Right renal cortex interstitium (tissue), 3 donors: Measurements from ENCODE around the gene RNASE8. TPM values are rescaled to one million over a fixed set of nuclear protein-coding genes. Genes with fewer than 3 reads are reported as not detected.
"Not testable (repeated sequence)": the region's sequence is repeated elsewhere in the genome, so short reads cannot be mapped to it uniquely, and the experiment has no call there.

Source experiments
- DNase-seq, 3 donors: peaks; one replicate each; pipeline ENCODE4 v3.0.0-alpha.2; 2013; ENCODE audit warnings: low read depth in 3 of 3, low spot score in 2 of 3
- polyA plus RNA-seq, 3 donors: library from polyadenylated mRNA; unstranded; fragments of 120-200 nt; gene quantifications; one replicate each; pipeline ENCODE4 v1.2.1, GENCODE V29; 2013; ENCODE audit not compliant: insufficient read length in 3 of 3

The RNASE8 gene
- polyA plus RNA-seq, 3 donors: not detected

DNA sequence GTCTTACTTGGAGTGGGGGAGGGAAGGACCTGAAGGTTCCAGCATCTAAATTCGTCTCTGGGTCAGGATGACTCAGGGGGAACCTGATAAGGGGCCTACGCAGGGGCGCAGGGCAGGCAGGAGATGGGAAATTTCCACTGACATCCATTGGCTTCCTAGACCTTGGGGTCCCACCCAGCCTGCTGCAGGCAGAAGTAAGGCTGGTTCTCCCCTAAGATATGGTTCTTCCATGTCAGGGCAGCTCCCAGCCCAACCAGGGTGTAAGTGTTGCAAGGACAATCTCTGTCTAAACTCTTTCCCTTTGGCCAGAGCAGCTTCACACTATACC lies 30.7 kb upstream of the RNASE8 start:
- no peak for DNase-seq

DNA sequence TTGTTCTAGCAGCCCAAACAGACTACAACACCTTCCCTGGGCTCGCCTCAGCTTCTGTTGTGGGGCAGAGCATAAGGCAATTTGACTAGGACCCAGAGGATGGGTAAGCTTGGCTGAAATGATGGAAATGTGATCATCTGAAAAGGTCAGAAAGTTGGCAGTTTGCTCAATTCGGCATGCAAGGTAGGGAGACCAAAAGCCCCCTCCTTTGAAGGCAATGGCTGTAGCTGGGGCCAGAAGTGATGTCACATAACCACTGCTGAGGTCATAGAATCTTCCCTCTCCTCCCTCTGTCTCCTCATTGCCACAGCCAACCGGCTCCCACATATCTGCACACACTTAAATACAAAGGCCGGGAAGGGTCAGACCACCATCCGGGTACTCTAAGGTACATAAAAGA lies 27.7 kb upstream of the RNASE8 start, which contains the start of gene TPPP2:
Gene TPPP2 (plus strand): TSS at position 301 of the 400 bp plus-strand sequence. CDS start 365 bp downstream, outside the sequence.
- DNase-seq: no peak

DNA sequence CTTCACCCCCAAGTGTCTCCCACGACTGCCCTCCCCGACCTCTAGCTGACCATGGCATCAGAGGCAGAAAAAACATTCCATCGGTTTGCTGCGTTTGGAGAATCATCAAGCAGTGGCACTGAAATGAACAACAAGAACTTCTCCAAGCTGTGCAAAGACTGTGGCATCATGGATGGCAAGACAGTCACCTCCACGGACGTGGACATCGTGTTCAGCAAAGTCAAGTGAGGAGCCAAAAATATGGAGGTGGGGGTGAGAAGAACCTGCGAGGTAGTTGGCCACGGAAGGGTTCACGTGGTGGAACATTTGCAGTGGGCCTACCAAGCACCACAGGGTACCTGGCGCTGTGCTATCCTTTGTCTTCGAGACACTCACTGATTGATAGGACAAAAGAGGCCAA lies 27.1 kb upstream of the RNASE8 start:
- DNase-seq: no peak

DNA sequence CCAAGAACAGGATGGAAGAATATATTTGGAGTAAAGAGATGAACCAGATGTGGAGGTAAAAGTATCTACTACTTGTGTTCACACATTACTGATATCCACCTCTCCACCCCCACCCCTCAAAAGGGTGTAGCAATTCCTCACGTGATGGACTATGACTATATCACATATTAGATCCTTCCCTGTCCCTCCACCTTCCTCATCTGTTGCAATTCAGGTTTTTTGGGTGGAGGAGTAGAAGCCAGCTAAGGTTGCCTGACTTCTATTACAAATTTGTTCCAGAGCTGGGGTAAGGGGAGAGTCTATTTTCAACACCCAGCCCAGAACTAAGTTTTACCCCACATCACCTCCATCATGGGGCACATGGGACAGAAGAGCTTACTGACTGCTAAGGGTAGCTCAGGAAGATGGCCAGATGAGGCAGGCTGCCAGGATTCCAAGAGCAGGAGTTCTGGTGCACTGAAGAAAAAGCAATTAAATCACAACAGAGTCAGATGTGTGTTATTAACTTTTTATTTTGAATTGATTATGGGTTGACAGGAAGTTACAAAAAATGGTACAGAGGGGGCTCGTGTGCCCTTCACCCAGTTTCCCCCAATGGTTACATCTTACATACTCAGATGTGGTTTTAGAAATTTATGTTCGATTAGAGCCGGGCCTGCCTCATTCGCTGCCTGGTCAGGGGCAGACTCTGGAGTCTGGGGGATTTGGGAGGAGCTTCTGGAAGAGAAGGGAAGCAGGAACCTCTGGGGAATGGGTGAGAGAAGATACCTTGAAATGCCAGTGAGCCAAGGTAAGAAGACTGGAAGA lies 25.1 kb upstream of the RNASE8 start:
- DNase-seq: no peak

DNA sequence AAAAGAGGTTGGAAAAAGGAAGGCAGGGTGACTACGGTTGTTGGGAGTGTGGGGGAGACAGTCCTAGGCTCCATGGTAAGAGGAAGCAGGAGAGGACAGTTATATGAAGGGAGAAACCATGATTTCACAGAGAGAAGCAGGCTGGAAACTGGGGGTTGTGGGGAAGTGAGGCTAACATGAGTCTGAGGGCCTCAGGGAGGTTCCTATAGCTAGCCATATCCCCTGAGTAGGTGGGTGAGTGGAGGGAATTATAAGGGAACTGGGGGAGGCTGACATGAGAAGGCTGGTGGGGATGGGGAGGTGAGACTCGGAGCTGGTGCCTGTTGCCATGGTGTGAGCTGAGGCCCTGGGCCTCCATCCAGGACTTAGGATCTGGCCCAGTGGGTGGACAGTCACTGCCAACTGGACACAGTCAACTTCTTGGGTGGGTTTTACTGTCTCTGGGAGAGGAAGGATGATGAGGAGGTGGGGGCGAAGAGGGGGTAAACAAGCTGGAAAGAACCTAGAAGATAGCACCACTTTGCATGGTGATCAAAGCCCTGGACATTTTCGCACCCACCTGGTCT lies 24.4 kb upstream of the RNASE8 start:
- no peak for DNase-seq

DNA sequence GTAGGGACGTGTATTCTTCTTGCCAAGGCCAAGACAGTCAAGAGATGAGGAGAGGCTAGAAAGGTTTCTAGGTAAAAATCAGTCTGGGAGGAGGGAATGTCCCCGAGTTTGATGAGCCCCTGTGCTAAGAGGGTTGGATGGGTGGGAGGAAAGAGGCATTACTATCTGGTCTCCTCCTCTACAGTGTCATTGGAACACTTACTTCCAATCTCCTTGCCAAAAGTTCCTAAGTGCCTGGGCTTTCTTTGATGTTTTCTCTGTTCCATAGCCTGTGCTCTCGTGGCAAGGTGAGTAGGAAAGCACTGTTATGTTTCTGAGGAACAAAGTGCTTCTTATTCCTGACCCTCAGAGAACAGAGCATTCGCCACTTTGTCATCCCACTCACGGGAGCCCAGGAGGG lies 22.9 kb upstream of the RNASE8 start, which contains the start of gene RNASE13:
Gene RNASE13 (minus strand): TSS at position 101 of the 400 bp plus-strand sequence. CDS start 519 bp downstream, outside the sequence.
- no peak for DNase-seq

DNA sequence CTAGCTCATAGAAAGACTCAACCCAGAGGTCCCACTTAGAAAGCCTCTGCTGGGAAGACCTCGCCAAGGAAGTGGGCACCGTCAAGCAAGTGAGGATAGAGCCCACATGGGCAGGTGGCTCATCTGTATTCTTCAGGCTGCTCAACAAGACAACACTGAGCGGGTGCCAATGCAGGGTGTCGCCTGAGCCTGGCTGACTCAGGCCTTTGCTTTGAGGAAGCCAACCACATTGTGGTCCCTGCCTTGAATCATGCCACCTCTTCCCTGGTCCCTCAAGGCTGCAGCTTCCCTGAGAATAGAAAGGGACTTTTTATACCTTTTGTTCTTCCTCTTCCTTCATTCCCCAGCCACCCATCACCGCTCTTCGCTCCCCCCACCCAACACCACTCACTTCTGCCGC lies 20.9 kb upstream of the RNASE8 start:
- DNase-seq: no peak

DNA sequence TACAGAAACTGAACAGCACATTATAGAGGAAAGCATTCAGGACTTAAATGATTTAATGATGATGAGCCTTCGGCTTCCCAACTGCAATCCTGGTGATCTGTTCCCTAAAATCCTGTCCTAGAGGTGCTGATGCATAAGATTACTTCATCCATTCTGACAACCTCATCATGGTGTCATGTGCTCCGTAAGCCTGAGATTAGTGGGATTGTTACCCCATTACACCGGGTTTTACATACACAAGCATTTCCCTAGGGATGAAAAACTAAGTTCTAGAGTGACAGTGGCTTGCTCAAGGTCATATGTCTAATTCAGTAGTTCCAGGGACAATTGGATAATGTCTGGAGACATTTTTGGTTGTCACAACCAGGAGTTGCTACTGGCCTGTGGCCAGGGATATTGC lies 20.5 kb upstream of the RNASE8 start:
- DNase-seq: no peak

DNA sequence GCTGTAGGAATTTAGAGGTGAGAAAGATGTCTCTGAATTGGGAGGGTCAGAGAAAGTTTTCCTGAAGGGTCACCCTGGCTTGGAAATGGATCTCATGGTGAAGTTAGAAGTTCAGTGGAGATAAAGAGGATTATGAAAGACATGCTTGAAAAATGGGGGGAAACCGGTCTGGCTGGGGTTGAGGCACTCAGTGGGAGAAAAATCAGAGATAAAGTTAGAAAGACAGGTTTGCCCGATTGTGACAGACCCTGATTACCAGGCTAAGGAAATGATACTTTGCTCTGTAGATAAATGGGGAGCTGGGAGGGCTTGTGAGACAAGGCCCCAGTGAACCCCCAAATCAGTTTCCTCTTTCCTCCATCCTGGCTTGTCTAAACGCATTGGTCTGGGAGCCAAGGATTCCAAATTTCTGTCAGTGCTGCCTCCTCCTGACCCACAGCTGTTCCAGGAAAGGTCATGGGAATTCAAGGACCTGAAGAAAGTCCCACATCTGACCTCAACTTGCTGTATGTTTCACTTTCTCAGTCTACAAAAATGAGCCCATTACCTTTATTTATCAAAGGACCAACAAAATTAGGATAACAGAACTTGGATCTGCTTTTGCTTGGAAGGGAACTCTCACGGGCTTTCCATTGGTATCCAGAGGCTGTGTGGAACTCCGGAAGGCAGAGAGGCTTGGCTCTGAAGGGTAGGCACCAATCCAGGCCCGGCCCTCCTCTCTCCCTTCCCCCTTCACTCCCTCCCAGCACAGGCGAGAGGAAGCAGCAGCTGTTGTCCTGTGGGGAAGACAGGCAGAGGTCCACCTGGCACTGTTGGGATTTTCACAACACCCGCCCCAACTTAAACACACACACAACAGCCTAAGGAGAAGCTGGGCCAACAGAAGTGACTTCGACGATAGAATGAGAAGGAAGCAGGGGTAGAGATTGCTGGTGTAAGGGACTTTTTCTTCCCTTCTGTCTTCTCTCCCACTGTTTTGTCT lies 18.9 kb upstream of the RNASE8 start:
- no peak for DNase-seq

DNA sequence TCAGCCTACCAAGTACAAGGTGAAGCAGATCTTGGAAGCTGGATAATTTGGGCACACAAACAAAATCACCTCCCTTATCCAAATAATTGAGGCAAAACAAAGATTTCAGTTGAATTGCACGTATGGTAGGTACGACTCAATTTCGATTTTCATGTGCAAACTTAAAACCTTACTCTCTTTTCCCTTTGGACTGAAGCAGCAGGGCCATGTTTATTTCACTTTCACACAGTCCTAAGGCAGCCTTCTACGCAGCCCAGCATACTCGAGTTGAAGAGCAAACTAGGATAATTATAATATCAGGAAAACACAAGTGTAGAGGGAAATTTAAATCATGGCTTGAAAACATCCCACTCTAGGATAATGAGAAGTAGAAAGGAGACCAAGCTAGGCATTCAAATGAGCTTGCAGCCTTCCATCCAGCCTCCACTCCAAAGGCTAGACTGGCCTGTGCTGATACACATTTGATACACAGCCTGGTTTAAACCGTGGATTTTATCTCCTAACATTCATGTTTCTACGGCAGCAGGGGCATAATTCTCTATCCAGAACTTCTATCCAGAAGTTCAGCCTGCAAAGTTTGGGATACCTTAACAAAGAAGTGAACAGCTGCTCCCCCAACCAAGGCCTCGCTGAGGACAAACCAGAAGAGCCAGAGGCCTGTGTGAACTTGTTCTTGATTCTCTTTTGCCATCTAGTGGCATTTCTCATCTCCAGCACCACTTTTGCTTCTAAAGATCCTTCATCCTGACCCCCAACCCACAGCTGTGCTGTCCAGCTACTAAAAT lies 17.8 kb upstream of the RNASE8 start:
- DNase-seq: no peak

DNA sequence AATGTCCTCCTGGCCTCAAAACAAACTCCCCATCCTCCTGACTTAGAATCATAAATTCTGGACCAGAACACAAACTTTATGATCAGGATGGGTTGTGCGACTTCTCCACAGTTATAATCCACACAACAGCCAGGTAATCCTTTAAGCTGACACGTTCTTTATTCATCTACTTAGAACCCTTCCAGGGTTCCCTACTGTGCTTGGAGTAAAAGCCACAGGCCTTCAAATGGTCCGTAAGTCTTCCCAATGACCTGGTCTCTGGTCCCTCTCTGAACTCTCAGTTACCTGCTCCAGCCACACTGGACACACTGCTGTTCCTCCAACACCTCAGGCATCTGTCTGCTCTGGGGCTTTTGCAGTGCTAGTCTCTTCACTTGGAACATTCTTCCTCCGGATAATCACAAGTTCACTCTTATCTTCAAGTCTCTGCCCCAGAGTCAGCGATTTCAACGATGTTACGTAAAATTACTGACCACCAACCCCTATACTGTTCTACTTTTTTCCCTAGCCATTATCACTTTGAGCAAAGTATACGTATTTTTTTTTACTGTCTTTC lies 17.2 kb upstream of the RNASE8 start:
- no peak for DNase-seq

DNA sequence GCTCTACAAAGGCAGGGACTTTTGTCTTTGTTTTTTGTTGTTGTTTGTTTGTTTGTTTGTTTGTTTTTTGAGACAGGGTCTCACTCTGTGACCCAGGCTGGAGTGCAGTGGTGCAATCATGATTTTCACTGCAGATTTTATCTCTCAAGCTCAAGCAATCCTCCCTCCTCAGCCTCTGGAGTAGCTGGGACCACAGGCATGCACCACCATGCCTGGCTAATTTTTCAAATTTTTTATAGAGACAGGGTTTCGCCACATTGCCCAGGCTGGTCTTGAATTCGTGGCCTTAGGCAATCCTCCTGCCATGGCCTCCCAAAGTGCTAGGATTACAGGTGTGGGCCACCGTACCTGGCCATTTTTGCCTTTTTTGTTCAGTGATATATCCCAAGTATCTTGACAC lies 16.7 kb upstream of the RNASE8 start:
- not testable (repeated sequence) for DNase-seq

DNA sequence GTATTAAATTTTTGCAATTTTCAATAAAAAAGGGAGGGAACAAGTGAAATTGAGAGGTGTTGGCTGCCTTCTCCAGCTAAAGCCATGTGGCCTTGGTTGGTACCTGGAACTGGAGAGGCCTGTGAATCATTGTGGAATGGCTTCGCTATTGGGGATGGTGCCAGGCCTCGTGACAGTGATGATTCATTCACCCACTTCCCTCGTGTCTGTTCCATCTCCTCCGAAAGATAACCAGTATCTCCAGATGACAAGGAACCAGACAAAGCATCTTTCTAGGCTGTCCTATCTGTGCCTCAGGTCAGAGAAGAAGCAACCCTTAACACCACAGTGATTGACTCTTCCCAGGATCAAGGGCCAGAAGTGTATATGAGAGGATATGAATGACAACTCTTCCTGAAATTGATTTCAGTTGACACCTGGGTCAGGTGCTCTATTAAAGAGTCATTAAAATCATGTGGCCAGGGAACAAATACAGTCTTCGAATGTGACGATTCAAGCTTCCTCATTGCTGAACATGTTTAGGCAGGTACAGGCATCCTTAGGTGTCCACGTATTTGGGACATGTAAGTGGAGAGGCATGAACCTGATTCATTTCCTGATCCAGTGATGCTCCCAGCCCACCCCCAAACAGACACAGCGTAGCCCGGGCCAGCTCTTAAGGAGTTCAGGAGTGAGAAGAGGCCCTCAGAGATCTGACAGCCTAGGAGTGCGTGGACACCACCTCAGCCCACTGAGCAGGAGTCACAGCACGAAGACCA lies 15.8 kb upstream of the RNASE8 start, which contains the start of gene RNASE7:
Gene RNASE7 (plus strand): TSS at position 687 of the 758 bp plus-strand sequence. CDS start 631 bp downstream, outside the sequence.
- no peak for DNase-seq

DNA sequence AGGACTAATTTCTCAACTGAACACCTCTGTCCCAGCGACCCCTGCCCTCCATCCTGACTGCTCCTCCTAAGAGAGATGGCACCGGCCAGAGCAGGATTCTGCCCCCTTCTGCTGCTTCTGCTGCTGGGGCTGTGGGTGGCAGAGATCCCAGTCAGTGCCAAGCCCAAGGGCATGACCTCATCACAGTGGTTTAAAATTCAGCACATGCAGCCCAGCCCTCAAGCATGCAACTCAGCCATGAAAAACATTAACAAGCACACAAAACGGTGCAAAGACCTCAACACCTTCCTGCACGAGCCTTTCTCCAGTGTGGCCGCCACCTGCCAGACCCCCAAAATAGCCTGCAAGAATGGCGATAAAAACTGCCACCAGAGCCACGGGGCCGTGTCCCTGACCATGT lies 14.7 kb upstream of the RNASE8 start:
- no peak for DNase-seq

DNA sequence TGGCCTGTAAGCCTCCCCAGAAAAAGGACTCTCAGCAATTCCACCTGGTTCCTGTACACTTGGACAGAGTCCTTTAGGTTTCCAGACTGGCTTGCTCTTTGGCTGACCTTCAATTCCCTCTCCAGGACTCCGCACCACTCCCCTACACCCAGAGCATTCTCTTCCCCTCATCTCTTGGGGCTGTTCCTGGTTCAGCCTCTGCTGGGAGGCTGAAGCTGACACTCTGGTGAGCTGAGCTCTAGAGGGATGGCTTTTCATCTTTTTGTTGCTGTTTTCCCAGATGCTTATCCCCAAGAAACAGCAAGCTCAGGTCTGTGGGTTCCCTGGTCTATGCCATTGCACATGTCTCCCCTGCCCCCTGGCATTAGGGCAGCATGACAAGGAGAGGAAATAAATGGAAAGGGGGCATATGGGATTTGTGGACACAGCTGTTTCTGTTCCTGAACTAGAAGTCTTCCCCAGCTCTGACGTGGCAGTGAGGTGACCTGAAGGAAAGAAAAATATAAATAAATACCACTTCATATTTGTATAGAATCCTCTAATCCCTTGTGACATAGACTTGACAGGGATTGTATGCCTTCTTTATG lies 14.1 kb upstream of the RNASE8 start:
- DNase-seq: no peak

DNA sequence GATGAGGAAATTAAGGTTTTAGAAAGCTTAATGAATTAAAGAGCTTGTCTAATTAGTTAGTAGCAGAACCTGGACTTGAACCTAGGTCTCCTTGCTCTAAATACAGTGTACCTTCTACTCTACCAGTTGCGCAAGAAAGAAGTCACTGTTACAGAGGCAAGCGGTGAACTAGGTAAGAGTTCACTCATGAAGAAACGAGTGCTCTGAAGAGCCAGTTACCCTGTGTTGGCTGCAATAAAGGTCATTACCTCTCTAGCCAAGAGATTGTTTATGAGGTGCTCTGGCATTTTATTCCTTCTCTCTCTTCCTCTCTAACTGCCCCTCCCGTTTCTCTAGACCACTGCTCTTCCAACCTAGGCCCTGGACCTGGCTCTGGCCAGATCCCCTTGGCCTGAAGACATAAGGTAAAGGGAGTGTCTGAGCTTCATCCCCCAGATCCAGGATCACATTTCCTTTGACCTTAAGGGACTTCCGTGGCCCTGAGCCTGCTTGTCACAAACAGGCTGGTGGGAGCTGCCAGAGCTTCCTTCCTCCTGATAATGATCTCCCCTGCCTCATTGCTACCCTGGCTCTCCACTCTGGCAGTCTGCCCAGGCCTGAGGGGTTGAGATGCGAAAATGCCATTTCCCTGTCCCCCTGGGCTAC lies 13.5 kb upstream of the RNASE8 start:
- DNase-seq: no peak

DNA sequence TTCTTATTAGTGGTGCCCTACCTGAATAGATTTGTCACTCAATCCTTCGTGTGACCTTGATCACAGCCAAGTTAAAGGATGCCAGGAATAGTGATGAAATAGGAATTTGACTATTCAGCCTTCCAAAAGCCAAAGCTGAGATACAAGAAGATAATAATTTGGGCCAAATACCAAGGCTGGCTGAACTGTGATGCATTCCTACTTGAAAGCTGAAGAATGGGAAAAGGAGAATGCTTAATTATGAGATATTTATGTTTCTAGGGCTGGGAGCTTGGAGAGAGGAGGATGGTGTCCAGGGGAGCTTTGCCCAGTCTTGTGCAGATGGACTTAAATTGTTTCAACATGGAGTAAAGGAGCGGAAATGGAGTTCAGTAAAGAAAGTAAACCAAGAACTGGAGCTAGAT lies 10.2 kb upstream of the RNASE8 start:
- no peak for DNase-seq

DNA sequence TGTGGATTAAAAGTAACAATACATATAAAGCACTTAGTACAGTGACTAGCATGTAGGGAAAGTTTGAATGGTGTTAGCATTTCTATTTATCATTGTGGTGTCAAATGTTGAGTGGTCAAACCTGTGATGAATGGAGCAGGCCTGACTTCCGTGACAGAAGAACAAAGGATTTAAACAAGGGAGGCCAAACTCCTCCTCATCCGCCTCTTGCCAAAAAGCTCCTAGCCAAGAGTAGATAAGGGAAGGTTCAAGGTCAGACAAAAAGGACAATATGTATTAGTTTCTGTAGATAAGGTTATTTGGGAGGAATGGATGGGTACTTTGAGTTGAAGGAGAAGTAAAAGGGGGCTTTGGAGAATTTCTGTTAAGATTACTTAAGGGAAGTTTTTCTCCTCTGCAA lies 9.0 kb upstream of the RNASE8 start:
- no peak for DNase-seq
